Mucosa of descending colon (tissue), 3 donors: Measurements from ENCODE around the gene ATP2A1. TPM values are rescaled to one million over a fixed set of nuclear protein-coding genes. Genes with fewer than 3 reads are reported as not detected.

ENCODE experiments used
- ATAC-seq: fragments of 200-7000 bp; cut with Tn5 transposase; one replicate; pipeline ENCODE4 v1.9.1; 2020; ENCODE audit warnings: mild to moderate bottlenecking, moderate library complexity
- DNase-seq, 3 donors: peaks; one replicate each; pipeline ENCODE4 v3.0.0-alpha.2; 2020
- H3K36me3 ChIP-seq: fragments of 200-600 bp; one replicate; pipeline ENCODE4 v1.8.0; 2021; ENCODE audit warnings: low read depth, mild to moderate bottlenecking
- H3K4me1 ChIP-seq: fragments of 200-600 bp; one replicate; pipeline ENCODE4 v1.8.0; 2021; ENCODE audit warnings: low read depth, mild to moderate bottlenecking
- H3K4me3 ChIP-seq: fragments of 200-600 bp; one replicate; pipeline ENCODE4 v1.8.0; 2021; ENCODE audit warnings: mild to moderate bottlenecking
- H3K9me3 ChIP-seq: fragments of 200-600 bp; one replicate; pipeline ENCODE4 v1.8.0; 2021; ENCODE audit warnings: mild to moderate bottlenecking
- CTCF ChIP-seq: fragments of 200-600 bp; IDR thresholded peaks from one replicate; pipeline ENCODE4 v1.8.0; 2022; ENCODE audit warnings: antibody characterized with exemption, mild to moderate bottlenecking
- intact Hi-C, 2 donors: fragments of 100-400 bp; cut with DNase I in 1 of 2; cut with micrococcal nuclease in 1 of 2; formaldehyde crosslinking; loops; one replicate each; pipeline versions ENCODE4 v1.11.0 to v1.11.1; 2022; cut with DNase I, micrococcal nuclease
- total RNA-seq, 3 donors: library from RNA; stranded (reverse); fragmentation: NEBNext Ultra II Directional in 2 of 3; extraction: Animal tissue kit (Norgen Biotek cat#: 25700) in 2 of 3; gene quantifications; one replicate each; pipeline versions ENCODE4 v1.2.1 to v1.2.4, GENCODE V29; 2021 to 2023
- donor health status: DM: no; HTN: no; CAD: no; lungs with moderate emphysema.
- donor health status: DM: no; HTN: no; CAD: no.
- donor health status: DM: no; HTN: yes; CAD: no.

The ATP2A1 gene
- total RNA-seq, 3 donors from 2014 or later, result 0.96 to 1.7 (median 1.6) TPM

- intact Hi-C loops, result no loop called here
- H3K36me3 ChIP-seq, result peaks cover 11% of the 10 kb centered on the region
- no peaks in the 10 kb centered on the region for H3K9me3 ChIP-seq
- peak within 1 kb of the TSS; percentile 92 for H3K4me3 ChIP-seq
- DNase-seq (peak; percentile 98 to 99 (median 98)), ATAC-seq (peak; percentile 96)
- H3K4me1 ChIP-seq, result peaks cover 17% of the 10 kb centered on the region
- peak; percentile 58 for TF ChIP-seq CTCF
Measured at GRCh38 chr16:28846080-28846932, 32.0 kb upstream of the ATP2A1 start, which contains the start of gene TUFM. Gene TUFM, minus strand, starts transcription at chr16:28846348. Its CDS starts 79 bp downstream, at chr16:28846269.

GRCh38 chr16:28846933-28847273, 31.4 kb upstream of the ATP2A1 start:
- peak overlapping the region; percentile 92 for H3K4me3 ChIP-seq
- peaks cover 11% of the 10 kb centered on the region for H3K36me3 ChIP-seq
- ATAC-seq, result peak; percentile 4
- DNase-seq, result peak in 1 of 3 donors; percentile 18
- no peak for TF ChIP-seq CTCF
- no peaks in the 10 kb centered on the region for H3K9me3 ChIP-seq
- H3K4me1 ChIP-seq, result peaks cover 17% of the 10 kb centered on the region
- intact Hi-C loops, result no loop called here

- Histone ChIP-seq H3K9me3 (no peaks in the 10 kb centered on the region), H3K4me1 (no peaks in the 10 kb centered on the region), H3K4me3 (no peak overlapping the region), H3K36me3 (no peaks in the 10 kb centered on the region)
- ATAC-seq (no peak), DNase-seq (no peak)
- intact Hi-C loops, result no loop called here
- TF ChIP-seq CTCF, result no peak
Measured at GRCh38 chr16:28858421-28858820, 19.9 kb upstream of the ATP2A1 start.

- no peaks in the 10 kb centered on the region for H3K9me3 ChIP-seq
- TF ChIP-seq CTCF, result no peak
- intact Hi-C loops, result no loop called here
Measured at GRCh38 chr16:28859326-28859725, 19.0 kb upstream of the ATP2A1 start.

GRCh38 chr16:28863929-28864793, 14.1 kb upstream of the ATP2A1 start:
- peak in 2 of 3 donors; percentile 66 to 70 for DNase-seq
- intact Hi-C loops, result no loop called here
- peak overlapping the region; percentile 86 for H3K4me3 ChIP-seq

More at GRCh38 chr16:28859326-28859725, 19.0 kb upstream of the ATP2A1 start:
- H3K4me3 ChIP-seq, result no peak overlapping the region
- no peaks in the 10 kb centered on the region for H3K4me1 ChIP-seq
- ATAC-seq, result no peak
- DNase-seq, result no peak
- no peaks in the 10 kb centered on the region for H3K36me3 ChIP-seq

More at GRCh38 chr16:28863929-28864793, 14.1 kb upstream of the ATP2A1 start:
- Histone ChIP-seq H3K9me3 (no peaks in the 10 kb centered on the region), H3K4me1 (peaks cover 11% of the 10 kb centered on the region), H3K36me3 (no peaks in the 10 kb centered on the region)
- TF ChIP-seq CTCF, result no peak
- peak; percentile 50 for ATAC-seq
